ENCODE data around the gene CTAG1A.
"Not testable (repeated sequence)": the region's sequence is repeated elsewhere in the genome, so short reads cannot be mapped to it uniquely, and the experiment has no call there.

GRCh38 chrX:154558060-154558690, 26.8 kb upstream of the CTAG1A start:
- TF ChIP-seq POLR2A (IDR thresholded peaks at IDR 0.05; ENCODE audit: low read depth, low read length); POLR2AphosphoS5 (IDR thresholded peaks at IDR 0.05; ENCODE audit: low read depth, low read length); TAF1 (IDR thresholded peaks at IDR 0.05; ENCODE audit: low read depth, low read length); POU2F2 (IDR thresholded peaks at IDR 0.05; ENCODE audit: low read depth, low read length); PAX5 (IDR thresholded peaks at IDR 0.05; ENCODE audit: insufficient read depth, low read length, severe bottlenecking); SPI1 (IDR thresholded peaks at IDR 0.05; ENCODE audit: low read depth, low read length): not testable (repeated sequence)

Data from GM12891 (cell line).